ENCODE measurements around the gene CAMK2B.

GRCh38 chr7:44229546-44230105, 95.8 kb downstream of the CAMK2B start:
- TF ChIP-seq EP300 (IDR thresholded peaks at IDR 0.05; ENCODE audit: borderline replicate concordance) (no peak), REST (IDR thresholded peaks at IDR 0.05; ENCODE audit: low read depth) (no peak), CEBPB (IDR thresholded peaks at IDR 0.05) (no peak), CREB1 (IDR thresholded peaks at IDR 0.05; ENCODE audit: low read depth) (no peak), TEAD4 (IDR thresholded peaks at IDR 0.05) (no peak), EGR1 (IDR thresholded peaks at IDR 0.05) (no peak), MAX (IDR thresholded peaks at IDR 0.05) (no peak), RAD21 (IDR thresholded peaks at IDR 0.05; ENCODE audit: low read depth) (no peak), TAF1 (IDR thresholded peaks at IDR 0.05; ENCODE audit: low read depth) (no peak), YY1 (IDR thresholded peaks at IDR 0.05; ENCODE audit: low read depth) (no peak)
